Activated CD4-positive, alpha-beta T cell treated with anti-CD3 and anti-CD28 coated beads, Interleukin-2, amount 10 ng/mL, durations not matched to agents 24 days and 14 days (primary cell): ENCODE results near the gene CCDC192. TPM values are rescaled to one million over a fixed set of nuclear protein-coding genes. Genes with fewer than 3 reads are reported as not detected.

Source experiments
- DNase-seq: peaks from one replicate; pipeline ENCODE4 v3.0.0; 2022
- H3K27ac Mint-ChIP-seq: one replicate; pipeline ENCODE4 v1.8.0; 2022; ENCODE audit warnings: mild to moderate bottlenecking, mixed read lengths
- H3K27me3 Mint-ChIP-seq: one replicate; pipeline ENCODE4 v1.8.0; 2022; ENCODE audit warnings: mixed read lengths
- H3K36me3 Mint-ChIP-seq: one replicate; pipeline ENCODE4 v1.8.0; 2022; ENCODE audit warnings: low read depth, mild to moderate bottlenecking, mixed read lengths
- H3K4me1 Mint-ChIP-seq: one replicate; pipeline ENCODE4 v1.8.0; 2021; ENCODE audit warnings: mixed read lengths
- H3K4me3 Mint-ChIP-seq: one replicate; pipeline ENCODE4 v1.8.0; 2022; ENCODE audit warnings: mild to moderate bottlenecking, moderate library complexity, mixed read lengths
- H3K9me3 Mint-ChIP-seq: one replicate; pipeline ENCODE4 v1.8.0; 2021; ENCODE audit warnings: mixed read lengths
- intact Hi-C: fragments of 100-400 bp; cut with micrococcal nuclease; formaldehyde crosslinking; loops from one replicate; pipeline ENCODE4 v1.15.1; 2023
- total RNA-seq: library from RNA; stranded (reverse); gene quantifications from 2 replicates; pipeline ENCODE4 v1.2.3, GENCODE V29; 2022

Gene CCDC192
- total RNA-seq, 1 donor from 2014 or later, result not detected

- no peaks in the 10 kb centered on the region for H3K27me3 Mint-ChIP-seq
- no peaks in the 10 kb centered on the region for H3K36me3 Mint-ChIP-seq
- H3K4me3 Mint-ChIP-seq, result no peak overlapping the region
- no peaks in the 10 kb centered on the region for H3K4me1 Mint-ChIP-seq
- H3K9me3 Mint-ChIP-seq, result no peaks in the 10 kb centered on the region
- intact Hi-C loops, result no loop called here
- H3K27ac Mint-ChIP-seq, result no peak overlapping the region
- no peak for DNase-seq
Measured at GRCh38 chr5:127958421-127959011, 255.3 kb downstream of the CCDC192 start.

- H3K4me3 Mint-ChIP-seq, result no peak overlapping the region
- H3K9me3 Mint-ChIP-seq, result peaks cover 4% of the 10 kb centered on the region
- no peak for DNase-seq
- intact Hi-C loops, result no loop called here
- H3K4me1 Mint-ChIP-seq, result no peaks in the 10 kb centered on the region
- H3K27me3 Mint-ChIP-seq, result no peaks in the 10 kb centered on the region
- H3K36me3 Mint-ChIP-seq, result no peaks in the 10 kb centered on the region
- no peak overlapping the region for H3K27ac Mint-ChIP-seq
Measured at GRCh38 chr5:127959152-127959764, 256.1 kb downstream of the CCDC192 start.

- intact Hi-C loops, result no loop called here
- Mint-ChIP-seq H3K4me1 (no peaks in the 10 kb centered on the region), H3K4me3 (no peak overlapping the region), H3K27me3 (no peaks in the 10 kb centered on the region), H3K27ac (no peak overlapping the region), H3K36me3 (peaks cover 2% of the 10 kb centered on the region), H3K9me3 (peaks cover 4% of the 10 kb centered on the region)
- DNase-seq, result no peak
Measured at GRCh38 chr5:127960270-127960691, 257.1 kb downstream of the CCDC192 start.

- DNase-seq, result no peak
- Mint-ChIP-seq H3K9me3 (peaks cover 4% of the 10 kb centered on the region), H3K27ac (no peak overlapping the region), H3K36me3 (peaks cover 2% of the 10 kb centered on the region), H3K4me3 (no peak overlapping the region), H3K4me1 (no peaks in the 10 kb centered on the region), H3K27me3 (no peaks in the 10 kb centered on the region)
- intact Hi-C loops, result no loop called here
Measured at GRCh38 chr5:127961006-127961762, 258.0 kb downstream of the CCDC192 start.

- Mint-ChIP-seq H3K27me3 (no peaks in the 10 kb centered on the region), H3K4me3 (no peak overlapping the region), H3K36me3 (peaks cover 2% of the 10 kb centered on the region), H3K27ac (no peak overlapping the region), H3K9me3 (peaks cover 4% of the 10 kb centered on the region), H3K4me1 (no peaks in the 10 kb centered on the region)
- intact Hi-C loops, result no loop called here
- DNase-seq, result no peak
Measured at GRCh38 chr5:127961763-127962145, 258.6 kb downstream of the CCDC192 start.

- H3K4me1 Mint-ChIP-seq, result no peaks in the 10 kb centered on the region
- no peak overlapping the region for H3K4me3 Mint-ChIP-seq
- no peaks in the 10 kb centered on the region for H3K27me3 Mint-ChIP-seq
- no peak overlapping the region for H3K27ac Mint-ChIP-seq
- intact Hi-C loops, result no loop called here
- peaks cover 4% of the 10 kb centered on the region for H3K9me3 Mint-ChIP-seq
- DNase-seq, result no peak
- H3K36me3 Mint-ChIP-seq, result peaks cover 2% of the 10 kb centered on the region
Measured at GRCh38 chr5:127962491-127962890, 259.3 kb downstream of the CCDC192 start.

- peaks cover 11% of the 10 kb centered on the region for H3K9me3 Mint-ChIP-seq
- DNase-seq, result no peak
- H3K27ac Mint-ChIP-seq, result no peak overlapping the region
- no peaks in the 10 kb centered on the region for H3K27me3 Mint-ChIP-seq
- peaks cover 2% of the 10 kb centered on the region for H3K36me3 Mint-ChIP-seq
- H3K4me3 Mint-ChIP-seq, result no peak overlapping the region
- intact Hi-C loops, result no loop called here
- no peaks in the 10 kb centered on the region for H3K4me1 Mint-ChIP-seq
Measured at GRCh38 chr5:127963233-127963632, 260.0 kb downstream of the CCDC192 start.

- Mint-ChIP-seq H3K27me3 (no peaks in the 10 kb centered on the region), H3K27ac (no peak overlapping the region), H3K4me3 (no peak overlapping the region), H3K36me3 (peaks cover 2% of the 10 kb centered on the region), H3K9me3 (peaks cover 12% of the 10 kb centered on the region), H3K4me1 (no peaks in the 10 kb centered on the region)
- intact Hi-C loops, result no loop called here
- DNase-seq, result no peak
Measured at GRCh38 chr5:127963931-127964330, 260.7 kb downstream of the CCDC192 start.

- no peaks in the 10 kb centered on the region for H3K27me3 Mint-ChIP-seq
- no peak overlapping the region for H3K27ac Mint-ChIP-seq
- no peaks in the 10 kb centered on the region for H3K4me1 Mint-ChIP-seq
- H3K4me3 Mint-ChIP-seq, result no peak overlapping the region
- intact Hi-C loops, result no loop called here
- DNase-seq, result no peak
- H3K9me3 Mint-ChIP-seq, result peaks cover 12% of the 10 kb centered on the region
- H3K36me3 Mint-ChIP-seq, result peaks cover 2% of the 10 kb centered on the region
Measured at GRCh38 chr5:127967323-127967982, 264.3 kb downstream of the CCDC192 start.

- no peaks in the 10 kb centered on the region for H3K27me3 Mint-ChIP-seq
- H3K27ac Mint-ChIP-seq, result no peak overlapping the region
- intact Hi-C loops, result no loop called here
Measured at GRCh38 chr5:127967983-127968592, 264.9 kb downstream of the CCDC192 start.

GRCh38 chr5:127969002-127969401 lies 265.8 kb downstream of the CCDC192 start:
- intact Hi-C loops, result no loop called here
- no peak for DNase-seq
- peaks cover 8% of the 10 kb centered on the region for H3K9me3 Mint-ChIP-seq
- H3K36me3 Mint-ChIP-seq, result peaks cover 2% of the 10 kb centered on the region
- H3K27ac Mint-ChIP-seq, result no peak overlapping the region
- H3K27me3 Mint-ChIP-seq, result no peaks in the 10 kb centered on the region
- H3K4me1 Mint-ChIP-seq, result no peaks in the 10 kb centered on the region
- H3K4me3 Mint-ChIP-seq, result no peak overlapping the region

More at GRCh38 chr5:127967983-127968592, 264.9 kb downstream of the CCDC192 start:
- Mint-ChIP-seq H3K4me1 (no peaks in the 10 kb centered on the region), H3K4me3 (no peak overlapping the region), H3K36me3 (peaks cover 2% of the 10 kb centered on the region), H3K9me3 (peaks cover 12% of the 10 kb centered on the region)
- no peak for DNase-seq

- peaks cover 8% of the 10 kb centered on the region for H3K9me3 Mint-ChIP-seq
- no peak overlapping the region for H3K27ac Mint-ChIP-seq
- H3K36me3 Mint-ChIP-seq, result peaks cover 2% of the 10 kb centered on the region
- no peaks in the 10 kb centered on the region for H3K4me1 Mint-ChIP-seq
- H3K27me3 Mint-ChIP-seq, result no peaks in the 10 kb centered on the region
- intact Hi-C loops, result no loop called here
- DNase-seq, result no peak
- no peak overlapping the region for H3K4me3 Mint-ChIP-seq
Measured at GRCh38 chr5:127969651-127970050, 266.5 kb downstream of the CCDC192 start.

GRCh38 chr5:127970081-127970480 lies 266.9 kb downstream of the CCDC192 start:
- no peak for DNase-seq
- Mint-ChIP-seq H3K27ac (no peak overlapping the region), H3K27me3 (no peaks in the 10 kb centered on the region), H3K4me1 (no peaks in the 10 kb centered on the region), H3K9me3 (peaks cover 8% of the 10 kb centered on the region), H3K36me3 (no peaks in the 10 kb centered on the region), H3K4me3 (no peak overlapping the region)
- intact Hi-C loops, result no loop called here
